Activated CD8-positive, alpha-beta memory T cell treated with anti-CD3 and anti-CD28 coated beads, Interleukin-2, amount 50 U/mL, for 24 hours (primary cell): ENCODE results near the gene MIB2.
"Not testable (repeated sequence)": the region's sequence is repeated elsewhere in the genome, so short reads cannot be mapped to it uniquely, and the experiment has no call there.

ENCODE experiments used
- DNase-seq: peaks from one replicate; pipeline ENCODE4 v3.0.0-alpha.2; 2020; ENCODE audit errors: extremely low read depth

Gene MIB2

GRCh38 chr1:1627261-1627828 lies 12.0 kb downstream of the MIB2 start:
- DNase-seq: no peak

- DNase-seq: no peak
Measured at GRCh38 chr1:1627829-1628753, 12.8 kb downstream of the MIB2 start.

- DNase-seq: no peak
Measured at GRCh38 chr1:1628754-1629429, 13.6 kb downstream of the MIB2 start.

GRCh38 chr1:1629430-1630190 lies 14.3 kb downstream of the MIB2 start:
- no peak for DNase-seq

- DNase-seq: peak; percentile 75
Measured at GRCh38 chr1:1630191-1630964, 15.1 kb downstream of the MIB2 start.

GRCh38 chr1:1630965-1631781 lies 15.9 kb downstream of the MIB2 start:
- no peak for DNase-seq

- no peak for DNase-seq
Measured at GRCh38 chr1:1631782-1632420, 16.6 kb downstream of the MIB2 start, which contains the start of gene MMP23B. Gene MMP23B (plus strand): TSS chr1:1632173. CDS start chr1:1632219, 46 bp downstream.

- not testable (repeated sequence) for DNase-seq
Measured at GRCh38 chr1:1633409-1633808, 18.1 kb downstream of the MIB2 start.

GRCh38 chr1:1634613-1635012 lies 19.3 kb downstream of the MIB2 start:
- not testable (repeated sequence) for DNase-seq

- not testable (repeated sequence) for DNase-seq
Measured at GRCh38 chr1:1636621-1637478, 21.6 kb downstream of the MIB2 start.

- not testable (repeated sequence) for DNase-seq
Measured at GRCh38 chr1:1637479-1637875, 22.2 kb downstream of the MIB2 start.

GRCh38 chr1:1638528-1638927 lies 23.2 kb downstream of the MIB2 start:
- not testable (repeated sequence) for DNase-seq

GRCh38 chr1:1639368-1639767 lies 24.1 kb downstream of the MIB2 start:
- not testable (repeated sequence) for DNase-seq

- not testable (repeated sequence) for DNase-seq
Measured at GRCh38 chr1:1640081-1640480, 24.8 kb downstream of the MIB2 start.

- DNase-seq: not testable (repeated sequence)
Measured at GRCh38 chr1:1640711-1641461, 25.6 kb downstream of the MIB2 start.

GRCh38 chr1:1646326-1646725 lies 31.0 kb downstream of the MIB2 start:
- not testable (repeated sequence) for DNase-seq

- not testable (repeated sequence) for DNase-seq
Measured at GRCh38 chr1:1647567-1648241, 32.4 kb downstream of the MIB2 start.
